ENCODE data around the gene PLXNB1. TPM values are rescaled to one million over a fixed set of nuclear protein-coding genes. Genes with fewer than 3 reads are reported as not detected.
"Not testable (repeated sequence)": the region's sequence is repeated elsewhere in the genome, so short reads cannot be mapped to it uniquely, and the experiment has no call there.

The PLXNB1 gene
- total RNA-seq, 1 donor from 2014 or later = 211 TPM

- no peak overlapping the region for H3K4me3 Mint-ChIP-seq
- H3K27me3 Mint-ChIP-seq (ENCODE audit: low read depth) = no peaks in the 10 kb centered on the region
- peaks cover 5% of the 10 kb centered on the region for H3K36me3 Mint-ChIP-seq
- no peak for DNase-seq (ENCODE audit: low spot score in 2 of 2, unreplicated experiment in 2 of 2)
- TF ChIP-seq CTCF (IDR thresholded peaks at IDR 0.05; ENCODE audit: unreplicated experiment) = no peak
- peak overlapping the region; percentile 90 for H3K27ac Mint-ChIP-seq
- H3K4me1 Mint-ChIP-seq = peaks cover 18% of the 10 kb centered on the region
- H3K9me3 Mint-ChIP-seq = no peaks in the 10 kb centered on the region
Observed at GRCh38 chr3:48474619-48475018, 44.7 kb upstream of the PLXNB1 start.

- H3K9me3 Mint-ChIP-seq; H3K36me3 Mint-ChIP-seq; H3K27me3 Mint-ChIP-seq (ENCODE audit: low read depth); DNase-seq (ENCODE audit: low spot score in 2 of 2, unreplicated experiment in 2 of 2); H3K27ac Mint-ChIP-seq; H3K4me3 Mint-ChIP-seq: not testable (repeated sequence)
- H3K4me1 Mint-ChIP-seq = peaks cover 18% of the 10 kb centered on the region
Observed at GRCh38 chr3:48474031-48474430, 44.1 kb upstream of the PLXNB1 start.

GRCh38 chr3:48473617-48473952 lies 43.7 kb upstream of the PLXNB1 start:
- Mint-ChIP-seq H3K27ac (peak overlapping the region; percentile 100), H3K36me3 (peaks cover 9% of the 10 kb centered on the region), H3K4me1 (peaks cover 18% of the 10 kb centered on the region), H3K4me3 (peak overlapping the region; percentile 92), H3K27me3 (ENCODE audit: low read depth) (no peaks in the 10 kb centered on the region), H3K9me3 (no peaks in the 10 kb centered on the region)
- no peak for DNase-seq (ENCODE audit: low spot score in 2 of 2, unreplicated experiment in 2 of 2)
- no peak for TF ChIP-seq CTCF (IDR thresholded peaks at IDR 0.05; ENCODE audit: unreplicated experiment)

- H3K9me3 Mint-ChIP-seq = no peaks in the 10 kb centered on the region
- H3K27me3 Mint-ChIP-seq (ENCODE audit: low read depth) = no peaks in the 10 kb centered on the region
- DNase-seq (ENCODE audit: low spot score in 2 of 2, unreplicated experiment in 2 of 2) = peak; percentile 88 to 89
- H3K4me3 Mint-ChIP-seq = peak overlapping the region; percentile 92
- peaks cover 10% of the 10 kb centered on the region for H3K36me3 Mint-ChIP-seq
- TF ChIP-seq CTCF (IDR thresholded peaks at IDR 0.05; ENCODE audit: unreplicated experiment) = no peak
- peak overlapping the region; percentile 100 for H3K27ac Mint-ChIP-seq
- peaks cover 18% of the 10 kb centered on the region for H3K4me1 Mint-ChIP-seq
Observed at GRCh38 chr3:48472923-48473616, 43.2 kb upstream of the PLXNB1 start.

GRCh38 chr3:48472673-48472922 lies 42.7 kb upstream of the PLXNB1 start:
- no peaks in the 10 kb centered on the region for H3K9me3 Mint-ChIP-seq
- peak overlapping the region; percentile 100 for H3K27ac Mint-ChIP-seq
- no peak for TF ChIP-seq CTCF (IDR thresholded peaks at IDR 0.05; ENCODE audit: unreplicated experiment)
- peak overlapping the region; percentile 92 for H3K4me3 Mint-ChIP-seq
- peaks cover 15% of the 10 kb centered on the region for H3K36me3 Mint-ChIP-seq
- DNase-seq (ENCODE audit: low spot score in 2 of 2, unreplicated experiment in 2 of 2) = no peak
- H3K4me1 Mint-ChIP-seq = peaks cover 18% of the 10 kb centered on the region
- no peaks in the 10 kb centered on the region for H3K27me3 Mint-ChIP-seq (ENCODE audit: low read depth)

- TF ChIP-seq CTCF (IDR thresholded peaks at IDR 0.05; ENCODE audit: unreplicated experiment) = no peak
- Mint-ChIP-seq H3K36me3 (peaks cover 17% of the 10 kb centered on the region), H3K27ac (peak overlapping the region; percentile 64), H3K9me3 (no peaks in the 10 kb centered on the region), H3K4me3 (peak overlapping the region; percentile 31), H3K4me1 (peaks cover 34% of the 10 kb centered on the region), H3K27me3 (ENCODE audit: low read depth) (no peaks in the 10 kb centered on the region)
- no peak for DNase-seq (ENCODE audit: low spot score in 2 of 2, unreplicated experiment in 2 of 2)
Observed at GRCh38 chr3:48470286-48470685, 40.4 kb upstream of the PLXNB1 start.
